Brain pericyte (primary cell): ENCODE results near the gene MLLT3.

Source experiments
- DNase-seq: peaks from one replicate; pipeline ENCODE4 v3.0.0-alpha.2; 2012; ENCODE audit warnings: low read depth, low spot score

Gene MLLT3

DNA sequence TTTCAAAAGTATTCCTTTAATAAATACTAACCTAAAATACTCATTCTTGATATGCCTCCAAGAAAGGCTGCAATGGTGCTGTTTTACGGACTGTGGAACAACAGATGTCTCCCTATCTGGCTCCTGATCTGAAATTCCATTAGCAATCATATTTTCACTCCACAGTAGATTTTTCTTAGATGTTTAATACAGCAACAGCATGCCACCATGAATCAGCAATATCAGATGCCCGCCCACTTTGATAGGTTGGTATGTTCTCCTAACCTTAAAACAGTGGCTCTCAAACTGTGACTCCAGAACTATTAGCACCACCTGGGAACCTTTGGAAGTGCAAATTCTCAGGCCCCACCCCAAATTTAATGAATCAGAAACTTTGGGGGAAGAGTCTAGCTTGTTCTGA is 110.2 kb downstream of the MLLT3 start:
- DNase-seq = no peak

DNA sequence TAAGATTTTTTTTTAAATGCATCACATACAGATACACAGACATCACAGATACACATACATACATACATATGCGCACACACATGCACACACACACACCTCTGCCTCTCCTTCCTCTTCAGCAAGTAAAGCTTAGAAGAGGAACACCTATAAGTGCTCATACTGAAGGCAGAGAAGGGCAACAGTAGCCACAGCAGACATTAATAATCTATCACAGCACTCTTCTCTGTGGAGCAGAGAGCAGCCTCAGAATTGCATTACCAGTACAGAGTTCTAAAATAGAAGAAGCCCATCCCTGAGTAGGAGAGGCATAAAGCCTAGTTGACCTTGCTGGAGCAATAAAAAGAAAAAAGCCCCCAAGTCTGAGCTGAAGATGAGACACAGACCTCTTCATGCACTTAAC is 110.6 kb downstream of the MLLT3 start:
- DNase-seq = no peak

DNA sequence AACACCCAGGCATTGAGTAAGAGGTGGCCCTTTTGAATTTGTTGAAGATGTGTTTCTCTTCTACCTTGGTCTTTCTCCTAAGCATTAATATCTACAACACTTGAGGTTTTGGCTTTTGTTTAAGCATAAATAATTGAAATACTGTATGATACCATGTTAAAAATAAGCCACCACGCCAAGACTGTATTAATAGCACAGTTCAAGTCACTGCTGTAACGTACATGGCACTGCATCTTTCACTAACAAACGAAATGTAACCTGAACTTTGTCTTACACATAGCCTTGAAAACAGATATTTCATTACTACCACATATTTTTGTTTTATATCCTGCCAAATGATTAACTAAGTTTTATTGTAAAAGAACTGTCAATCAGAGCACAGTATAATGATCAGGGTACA is 112.8 kb downstream of the MLLT3 start:
- no peak for DNase-seq

DNA sequence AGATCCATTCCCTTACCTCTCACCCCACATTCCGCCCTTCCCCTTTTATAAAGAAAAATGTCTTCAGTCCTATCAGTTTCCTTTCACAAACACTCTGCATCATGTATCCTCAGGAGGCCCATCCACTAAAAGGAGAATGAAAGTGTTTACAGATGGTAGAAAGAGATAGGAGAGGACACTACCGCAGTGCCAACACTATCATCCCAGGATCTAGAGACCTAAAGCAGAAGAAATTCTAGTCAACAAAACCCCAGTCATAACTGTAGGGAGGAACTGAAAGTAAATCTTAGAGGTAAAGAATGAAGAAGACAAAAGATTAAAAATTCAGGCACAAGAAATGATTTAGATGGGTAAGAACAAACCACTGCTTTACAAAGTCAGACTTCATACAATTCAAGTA is 114.1 kb downstream of the MLLT3 start:
- no peak for DNase-seq

DNA sequence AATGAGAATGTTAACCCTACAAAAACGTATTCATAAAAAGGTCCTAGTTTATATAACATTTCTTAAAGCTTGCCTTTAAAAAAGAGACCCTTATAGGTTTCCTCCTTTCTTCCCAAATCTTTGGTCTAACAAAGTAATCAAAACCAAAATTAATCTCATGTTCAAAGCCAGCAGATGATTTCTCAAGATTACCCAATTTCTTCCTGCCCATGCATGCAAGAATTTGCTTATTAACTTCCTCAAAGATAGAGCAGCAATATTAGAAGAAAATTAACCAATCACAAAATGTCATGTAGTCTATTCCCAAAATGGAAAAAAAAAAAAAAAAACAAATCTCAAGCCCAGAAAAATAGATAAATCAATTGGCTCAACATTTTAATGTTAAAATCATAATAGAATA is 114.9 kb downstream of the MLLT3 start:
- no peak for DNase-seq

DNA sequence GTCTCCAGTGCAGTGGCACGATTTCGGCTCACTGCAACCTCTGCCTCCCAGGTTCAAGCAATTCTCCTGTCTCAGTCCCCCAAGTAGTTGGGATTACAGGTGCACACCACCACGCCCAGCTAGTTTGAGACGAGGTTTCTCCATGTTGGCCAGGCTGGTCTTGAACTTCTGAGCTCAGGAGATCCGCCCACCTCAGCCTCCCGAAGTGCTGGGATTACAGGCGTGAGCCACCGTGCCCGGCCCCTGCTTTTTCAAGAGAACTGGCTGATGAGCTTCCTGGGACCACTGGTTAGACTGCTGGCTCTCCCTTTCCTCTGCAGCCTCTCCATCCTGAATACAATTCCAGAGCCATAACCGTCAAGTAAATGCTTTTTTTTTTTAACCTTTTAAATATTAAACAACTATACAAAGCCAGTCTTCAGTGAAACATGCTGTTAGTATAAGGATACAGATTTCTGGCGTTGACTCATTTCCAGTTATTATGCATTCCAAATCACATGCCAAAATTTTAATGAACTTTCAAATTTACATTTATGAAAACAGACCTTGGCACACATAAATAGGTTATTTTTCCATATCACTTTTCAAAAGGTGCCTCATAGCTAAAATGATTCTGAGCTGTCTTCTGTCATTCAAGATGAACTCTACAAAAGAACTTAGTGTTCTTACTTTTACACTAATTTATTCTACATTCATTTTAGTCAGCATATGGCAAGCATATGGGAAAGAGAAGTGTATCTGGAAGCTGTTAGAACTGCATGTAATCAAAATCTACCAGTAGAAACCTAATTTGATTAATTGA is 116.0 kb downstream of the MLLT3 start:
- no peak for DNase-seq

DNA sequence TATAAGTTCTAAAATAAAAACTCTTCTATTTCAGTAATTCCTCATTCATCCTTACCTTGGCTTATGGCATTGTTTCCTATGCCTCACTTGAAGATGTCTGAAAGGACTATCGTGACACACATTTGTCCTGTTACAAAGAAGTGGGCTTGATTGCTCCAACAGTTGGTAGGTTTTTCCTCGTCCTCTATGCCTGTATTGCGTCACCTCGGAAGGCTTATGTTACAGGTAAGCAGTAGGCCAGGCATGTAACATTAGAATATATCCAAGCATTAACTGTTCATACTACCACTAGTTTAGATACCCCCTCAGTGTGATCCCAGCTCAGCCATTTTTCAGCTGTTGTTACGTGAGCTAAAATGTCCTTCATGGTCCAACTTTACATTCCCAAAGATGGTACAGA is 116.7 kb downstream of the MLLT3 start:
- no peak for DNase-seq

DNA sequence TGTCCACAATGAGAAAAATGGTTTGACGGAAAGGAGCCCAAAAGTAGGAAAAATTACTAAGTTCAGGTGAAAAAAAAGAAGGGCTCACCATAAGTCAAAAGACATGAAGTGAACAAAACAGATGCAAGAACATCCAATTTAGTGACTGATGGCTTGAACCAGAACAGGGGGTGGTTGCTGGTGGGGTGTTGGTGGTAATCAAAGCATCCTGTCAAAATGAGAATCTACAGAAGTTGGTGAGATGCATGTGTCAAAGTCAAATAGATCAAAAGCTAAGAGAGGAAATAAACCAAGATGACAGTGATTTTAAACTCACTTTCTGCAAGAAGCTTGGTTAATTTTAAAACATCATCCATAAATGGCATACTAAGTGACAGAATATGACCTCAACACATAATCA is 117.4 kb downstream of the MLLT3 start:
- DNase-seq = no peak

DNA sequence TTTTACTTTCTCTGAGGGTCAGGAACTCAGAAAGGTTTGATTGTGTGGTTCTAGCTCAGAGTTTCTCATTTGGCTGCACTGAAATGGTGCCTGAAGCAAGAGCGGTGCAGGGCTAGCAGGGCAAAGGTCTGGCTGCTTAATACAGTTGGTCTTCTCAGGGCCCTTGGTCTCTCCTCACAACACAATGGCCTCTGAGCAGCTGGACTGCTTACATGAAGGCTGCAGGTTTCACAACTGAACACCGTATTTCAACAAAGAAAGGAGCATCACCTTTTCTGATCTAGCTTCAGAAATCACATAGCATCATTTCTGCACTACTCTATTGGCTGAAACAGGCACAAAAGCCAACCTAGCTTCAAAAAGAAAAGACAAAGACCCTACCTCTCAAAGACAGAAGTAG is 122.2 kb downstream of the MLLT3 start:
- DNase-seq = no peak

DNA sequence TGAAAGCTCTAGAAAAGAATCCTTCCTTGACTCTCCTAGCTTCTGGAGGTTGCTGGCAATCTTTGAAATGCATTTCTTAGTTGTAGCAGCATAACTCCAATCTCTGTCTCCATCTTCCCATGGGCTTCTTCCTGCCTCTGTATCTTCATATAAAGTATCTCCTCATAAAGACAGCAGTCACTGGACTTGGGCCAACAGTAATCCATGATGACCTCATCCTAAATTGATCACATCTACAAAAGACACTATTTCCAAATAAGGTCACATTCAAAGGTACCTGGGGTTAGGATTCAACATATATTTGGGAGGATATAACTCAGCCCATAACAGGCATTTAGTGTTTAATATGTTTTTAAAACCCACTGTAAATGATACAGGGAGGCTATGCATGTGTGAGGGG is 123.3 kb downstream of the MLLT3 start:
- DNase-seq = no peak

DNA sequence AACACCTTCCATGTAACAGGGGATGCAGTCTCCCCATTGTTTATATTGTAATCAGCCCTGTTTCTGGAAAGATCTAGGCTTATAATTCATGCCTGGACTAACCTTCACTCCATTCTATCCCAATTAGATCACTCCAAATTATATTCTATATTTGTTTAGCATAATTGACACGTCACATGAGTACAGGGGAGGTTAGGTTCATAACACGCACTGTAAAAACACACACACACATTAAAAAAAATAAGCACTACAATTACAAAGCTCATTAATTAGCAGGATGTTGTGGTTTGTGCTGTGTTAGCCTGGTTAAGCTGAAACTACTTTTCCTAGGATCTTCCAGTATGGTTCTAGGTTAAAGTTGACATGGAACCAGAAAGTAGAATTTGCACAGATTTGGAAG is 126.0 kb downstream of the MLLT3 start:
- DNase-seq = no peak

DNA sequence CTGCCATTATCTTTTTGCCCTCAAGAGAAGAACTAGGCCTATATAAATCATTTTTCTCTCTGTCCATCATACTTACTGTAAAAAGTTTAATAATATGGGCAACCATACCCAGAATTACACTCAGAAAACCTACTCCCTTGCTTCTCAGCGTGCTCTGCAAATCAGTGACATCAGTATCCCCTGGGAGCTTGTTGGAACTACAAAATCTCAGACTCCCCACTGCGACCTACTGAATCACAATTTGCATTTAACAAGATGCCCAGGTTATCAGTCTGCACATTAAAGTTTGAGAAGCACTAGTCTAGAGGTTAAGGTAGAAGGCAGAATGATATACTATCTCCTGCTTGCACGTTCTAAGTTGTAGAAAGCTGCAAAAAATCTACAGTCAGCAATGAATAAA is 127.2 kb downstream of the MLLT3 start:
- no peak for DNase-seq

DNA sequence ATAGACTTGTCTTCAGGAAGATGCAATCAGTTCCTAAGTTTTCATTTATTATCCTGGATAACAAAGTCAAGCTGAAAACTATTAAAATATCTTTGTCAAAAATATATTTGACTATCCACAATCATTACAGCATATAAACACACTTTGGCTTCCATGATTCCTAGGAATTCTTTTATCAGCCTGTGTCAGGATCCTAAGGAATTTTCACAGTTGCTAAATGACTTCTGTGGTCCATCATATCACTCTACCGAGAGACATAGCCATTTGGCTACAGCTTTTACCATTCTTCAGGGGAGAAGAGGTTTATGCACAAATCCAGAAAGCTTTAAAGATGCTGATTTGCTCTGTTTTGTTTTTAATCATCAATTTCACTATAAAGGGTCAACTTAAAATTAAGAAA is 128.3 kb downstream of the MLLT3 start:
- no peak for DNase-seq

DNA sequence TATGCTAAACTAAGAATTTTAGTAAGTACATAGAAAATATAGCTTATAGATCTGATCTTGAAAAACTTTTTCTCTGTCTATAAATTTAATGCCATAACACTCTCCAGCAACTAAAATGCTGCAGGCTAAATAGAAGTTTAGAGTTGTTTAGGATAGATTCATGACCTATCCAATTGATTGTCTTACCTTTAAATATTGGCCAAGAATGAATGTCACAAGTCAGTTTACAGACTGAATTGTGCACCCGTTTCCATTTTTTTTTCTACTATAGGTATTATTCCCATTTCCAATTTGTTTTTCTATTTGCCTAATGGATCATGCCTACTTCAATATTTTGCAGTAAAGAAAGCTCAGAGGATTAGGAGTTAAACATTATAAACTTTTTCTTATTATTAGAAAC is 129.5 kb downstream of the MLLT3 start:
- DNase-seq = no peak

DNA sequence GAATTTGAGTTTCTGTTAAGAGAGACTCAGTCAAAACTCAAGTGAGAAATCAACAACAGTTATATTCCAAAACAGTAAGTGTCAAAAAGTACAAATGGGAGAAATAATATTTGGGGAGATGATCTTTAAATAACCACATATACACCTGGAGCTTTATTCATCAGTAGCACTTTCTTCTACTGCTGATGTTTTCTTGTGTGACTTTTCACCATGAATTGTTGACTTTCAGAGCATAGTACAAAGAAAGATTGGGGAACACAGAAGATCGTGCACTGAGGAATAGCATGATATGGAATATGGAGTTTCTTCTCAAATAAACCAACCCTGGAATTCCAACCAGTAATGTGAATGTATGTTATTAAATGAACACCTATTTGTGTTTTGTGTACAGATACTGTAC is 130.7 kb downstream of the MLLT3 start:
- no peak for DNase-seq

DNA sequence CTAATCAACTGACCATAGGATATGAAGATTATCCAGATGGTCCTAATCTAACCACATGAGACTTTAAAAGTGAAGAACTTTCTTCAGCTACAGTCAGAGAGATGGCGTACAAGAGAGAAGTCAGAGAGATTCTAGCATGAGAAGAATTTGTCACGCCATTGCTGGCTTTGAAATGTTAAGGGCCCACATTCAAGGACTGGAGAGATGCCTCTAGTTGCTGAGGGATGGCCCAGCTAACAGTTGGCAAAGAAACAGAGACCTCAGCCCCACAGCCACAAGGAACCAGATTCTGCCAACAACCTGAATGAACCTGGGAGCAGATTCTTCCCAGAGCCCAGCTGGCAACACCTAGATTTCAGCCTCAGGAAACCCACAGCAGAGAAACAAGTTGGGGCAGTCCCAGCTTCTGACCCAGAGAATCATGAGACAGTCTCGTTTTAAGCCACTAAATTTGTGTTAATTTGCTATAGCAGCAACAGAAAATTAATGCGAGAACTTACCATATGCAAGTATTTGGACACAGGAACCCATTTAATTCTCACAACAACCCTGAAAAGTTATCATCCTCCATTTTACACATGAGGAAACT is 132.0 kb downstream of the MLLT3 start:
- DNase-seq = no peak

DNA sequence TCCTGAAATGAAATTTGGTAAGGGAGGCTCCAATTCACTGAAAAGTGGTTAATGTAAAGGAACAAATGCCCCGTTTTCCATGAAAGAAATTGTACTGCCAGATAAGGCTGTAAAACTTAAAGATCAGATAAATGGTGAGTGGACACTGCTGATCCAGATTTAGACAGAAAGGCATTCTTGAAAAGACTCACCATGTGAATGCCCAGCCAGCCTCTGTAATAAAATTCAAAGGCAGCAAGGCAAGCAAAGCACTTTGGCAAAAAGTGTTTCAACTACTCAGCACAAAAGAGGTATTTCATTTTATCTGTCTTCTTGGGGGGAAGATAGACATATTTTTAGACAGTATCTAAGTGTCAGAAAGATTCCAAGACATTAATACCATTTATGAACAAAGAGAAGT is 133.6 kb downstream of the MLLT3 start:
- no peak for DNase-seq

DNA sequence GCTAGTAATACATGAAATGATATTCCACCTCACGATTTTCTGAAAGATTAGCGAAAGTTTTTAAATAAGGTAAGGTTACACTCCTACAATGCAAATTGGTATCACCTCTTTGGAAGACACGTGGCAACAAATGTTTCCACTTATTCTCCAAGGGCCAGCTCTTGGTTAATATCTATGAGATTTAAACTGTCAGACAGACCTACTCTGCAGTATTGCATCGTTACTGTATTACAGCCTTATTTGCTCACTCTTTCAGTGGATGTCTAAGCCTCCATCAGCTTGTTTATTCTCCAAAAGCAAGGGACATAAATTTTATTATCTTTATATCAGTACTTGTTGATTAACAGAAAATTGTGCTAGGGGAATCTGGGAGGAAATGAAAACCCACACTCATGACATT is 135.7 kb downstream of the MLLT3 start:
- DNase-seq = no peak

DNA sequence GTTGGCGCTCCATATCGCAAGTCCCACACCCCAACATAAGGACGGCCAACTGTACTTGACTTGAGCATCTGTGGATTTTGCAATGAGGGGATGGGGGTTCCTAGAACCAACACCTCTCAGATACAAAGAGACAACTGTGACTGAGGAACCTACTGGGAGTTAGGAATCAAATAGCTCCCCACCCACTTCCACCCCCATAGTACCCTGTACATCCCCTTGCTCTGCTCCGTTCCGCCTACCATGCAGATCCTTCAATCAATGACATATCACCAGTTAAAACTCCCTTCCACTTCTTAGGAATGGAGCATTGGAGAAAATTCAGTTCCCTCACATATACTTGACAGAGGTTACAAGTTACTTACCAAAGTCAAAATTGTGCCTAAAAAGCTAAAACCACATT is 140.9 kb downstream of the MLLT3 start:
- DNase-seq = no peak

DNA sequence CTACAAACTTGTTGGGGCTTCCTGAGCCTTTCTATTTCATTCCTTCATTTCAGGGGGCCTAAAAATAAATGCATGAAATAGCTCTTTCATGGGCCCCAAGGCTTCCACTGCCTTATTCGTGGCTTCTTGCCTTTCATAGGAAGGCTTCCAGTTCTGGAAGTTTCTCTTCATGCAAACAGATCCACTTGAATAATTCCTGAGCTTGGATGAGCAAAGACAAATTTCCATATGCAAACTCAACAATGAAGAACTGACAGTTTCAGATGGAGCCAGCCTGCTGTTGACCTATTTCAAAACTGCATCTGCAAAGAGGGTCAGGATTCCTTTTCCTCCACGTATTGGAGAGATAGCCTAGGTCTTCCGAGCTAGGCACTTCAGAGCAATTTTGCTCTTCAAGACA is 142.1 kb downstream of the MLLT3 start:
- no peak for DNase-seq

DNA sequence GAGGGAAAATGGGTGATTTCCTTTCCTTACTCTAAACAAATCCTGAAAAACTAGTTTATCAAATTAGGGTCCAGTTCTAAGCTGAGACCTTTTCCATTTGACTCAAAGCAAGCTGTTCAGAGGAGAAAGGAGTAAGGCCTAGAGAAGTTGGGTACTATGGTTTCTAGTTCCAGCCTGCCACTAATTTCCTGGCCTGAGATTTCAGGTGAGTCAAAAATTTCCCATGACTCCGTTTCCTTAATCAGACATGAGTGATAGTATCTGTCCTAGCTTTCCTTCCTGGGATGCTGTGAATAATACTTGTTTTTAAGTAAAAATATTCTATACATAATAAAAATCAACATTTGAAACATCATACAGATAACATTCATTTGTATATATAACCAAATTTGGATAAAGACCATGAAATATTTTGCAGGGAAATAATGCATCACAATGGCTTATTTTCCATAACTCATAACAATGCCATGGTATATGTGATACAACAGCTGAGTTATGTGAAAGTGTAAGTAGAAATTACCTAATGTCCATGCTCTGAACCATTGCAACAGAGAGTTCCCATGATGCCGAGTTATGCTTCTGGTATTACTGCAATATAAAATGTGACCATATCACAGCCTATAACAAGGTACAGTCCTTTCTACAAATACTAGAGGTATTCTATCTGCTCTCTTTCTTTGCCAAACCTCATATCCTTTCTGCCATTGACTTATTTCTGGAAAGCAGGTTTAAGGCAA is 142.7 kb downstream of the MLLT3 start:
- no peak for DNase-seq

DNA sequence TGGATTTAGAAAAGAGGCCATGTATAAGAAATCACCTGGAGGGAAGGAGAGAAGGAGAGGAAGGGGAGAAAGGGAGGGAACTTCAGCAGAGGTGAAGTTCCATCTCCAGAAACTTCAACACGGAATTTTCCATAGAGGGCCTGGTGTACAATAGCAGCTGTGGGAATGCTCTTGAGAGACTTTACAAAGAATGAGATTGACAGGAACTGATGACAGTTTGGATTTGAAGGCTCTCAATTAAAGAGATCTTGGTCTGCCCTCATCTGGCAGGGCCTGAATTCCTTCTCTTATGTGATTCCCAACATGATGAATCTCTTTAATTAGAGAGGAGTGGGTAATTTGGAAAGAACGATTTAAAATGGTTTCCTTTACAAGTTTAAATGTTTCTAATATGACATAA is 143.5 kb downstream of the MLLT3 start:
- DNase-seq = no peak
